GM19351 (cell line): Measurements from ENCODE around the gene PPP1R1C.
A peak's percentile ranks its signal among the peaks of the same experiment; 100 is the strongest.
"Not testable (repeated sequence)": the region's sequence is repeated elsewhere in the genome, so short reads cannot be mapped to it uniquely, and the experiment has no call there.

Experiments used
- ATAC-seq: cut with Tn5 transposase; IDR thresholded peaks from one replicate; pipeline ENCODE4 v1.9.1; 2021; ENCODE audit warnings: mild to moderate bottlenecking, moderate library complexity; ENCODE audit not compliant: unreplicated experiment

The PPP1R1C gene, protein sequence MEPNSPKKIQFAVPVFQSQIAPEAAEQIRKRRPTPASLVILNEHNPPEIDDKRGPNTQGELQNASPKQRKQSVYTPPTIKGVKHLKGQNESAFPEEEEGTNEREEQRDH

DNA sequence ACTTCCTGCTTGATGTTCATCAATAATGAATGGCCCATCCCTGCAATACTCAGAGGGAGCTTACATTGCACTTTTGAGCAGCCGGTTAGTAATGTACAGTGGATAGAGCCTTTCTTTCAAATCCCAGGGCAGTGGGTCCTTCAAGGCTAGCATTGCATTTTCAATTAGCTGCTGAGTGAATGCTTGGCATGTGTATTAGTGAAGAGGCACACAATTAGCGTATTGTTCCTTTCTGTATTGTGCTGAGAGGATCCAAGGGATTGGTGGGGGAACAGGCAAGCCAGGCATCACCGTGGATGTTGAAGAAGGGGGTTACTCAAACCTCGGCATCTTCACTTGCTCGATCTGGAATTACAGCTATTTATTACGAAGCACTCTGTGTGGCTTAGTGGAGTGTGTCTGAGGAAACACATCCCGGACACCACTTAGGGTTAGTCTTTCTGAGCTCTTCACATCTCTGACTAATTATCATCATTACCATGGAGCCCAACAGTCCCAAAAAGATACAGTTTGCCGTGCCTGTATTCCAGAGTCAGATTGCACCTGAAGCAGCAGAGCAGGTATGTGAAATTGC, at the start of gene PPP1R1C:
TSS of gene PPP1R1C (plus strand) at position 222 of the 574 bp plus-strand sequence. CDS start at position 480, 258 bp downstream.
- ATAC-seq = no peak

- no peak for ATAC-seq
Observed at GRCh38 chr2:181937473-181937872, 48.2 kb upstream of the PPP1R1C start.

- no peak for ATAC-seq
Observed at GRCh38 chr2:181943411-181944124, 42.1 kb upstream of the PPP1R1C start.

DNA sequence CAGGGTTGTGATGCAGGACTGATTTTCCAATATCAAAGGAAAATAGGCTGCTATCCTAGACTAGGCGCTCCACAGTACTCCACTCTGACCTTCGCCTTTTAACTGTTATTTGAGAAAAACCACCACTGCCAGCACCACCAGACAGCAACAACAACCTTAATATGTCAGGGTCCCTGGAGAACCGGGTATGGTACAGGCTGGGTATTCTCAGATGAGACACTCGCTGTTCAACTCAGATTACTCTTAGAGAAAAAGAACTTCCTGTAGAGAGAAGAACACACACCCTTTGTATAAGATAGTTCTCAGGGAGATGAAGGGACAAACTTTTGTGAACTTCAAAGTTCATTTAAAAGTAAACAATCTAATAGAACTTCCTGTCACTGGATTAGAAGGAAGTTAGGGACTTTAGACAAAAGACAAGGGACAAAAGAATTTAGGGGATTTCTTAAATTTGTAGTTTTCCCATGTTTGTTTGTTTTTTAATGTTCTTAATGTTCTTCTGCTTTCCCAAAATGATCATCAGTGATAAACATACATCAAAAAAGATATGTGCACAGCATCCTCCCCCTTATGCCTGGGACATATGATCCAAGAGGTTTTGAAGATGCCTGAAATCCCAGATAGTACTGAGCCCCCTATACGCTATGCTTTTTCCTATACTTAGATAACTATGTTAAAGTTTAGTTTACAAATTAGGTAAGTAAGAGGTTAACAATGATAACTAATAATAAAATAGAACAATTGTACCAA, 41.3 kb upstream of the PPP1R1C start:
- ATAC-seq = no peak

- ATAC-seq = no peak
Observed at GRCh38 chr2:181944914-181945291, 40.8 kb upstream of the PPP1R1C start.

DNA sequence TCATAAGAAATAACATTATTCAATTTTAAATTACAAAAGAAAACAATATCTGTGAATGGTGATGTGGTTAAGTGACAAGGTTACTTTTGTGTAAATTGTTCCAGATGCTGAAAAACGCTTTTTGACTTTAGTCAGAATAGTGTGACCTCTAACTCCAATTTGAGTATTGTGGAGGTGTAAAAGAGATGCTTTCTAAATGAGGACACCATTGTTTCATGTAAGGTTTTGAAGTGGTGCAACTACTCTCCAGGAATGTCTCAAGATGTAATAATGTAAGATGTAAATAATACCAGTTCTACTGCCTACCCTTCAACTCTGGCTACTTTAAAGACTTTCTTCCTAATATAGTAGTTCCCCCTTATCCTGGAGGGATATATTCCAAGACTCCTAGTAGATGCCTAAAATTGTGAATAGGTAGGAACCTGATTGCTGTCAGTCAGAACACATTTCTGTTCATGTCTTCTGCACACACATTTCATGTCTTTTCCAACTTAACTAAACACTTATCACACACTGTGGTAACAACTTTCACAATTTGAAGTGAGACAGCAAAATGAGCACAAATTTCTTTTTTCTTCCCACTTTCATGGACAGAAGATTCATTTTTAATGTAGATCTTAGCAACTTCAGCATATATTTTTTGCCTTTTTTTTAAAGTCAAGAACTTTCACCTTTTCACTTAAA, 39.1 kb upstream of the PPP1R1C start:
- ATAC-seq = no peak

DNA sequence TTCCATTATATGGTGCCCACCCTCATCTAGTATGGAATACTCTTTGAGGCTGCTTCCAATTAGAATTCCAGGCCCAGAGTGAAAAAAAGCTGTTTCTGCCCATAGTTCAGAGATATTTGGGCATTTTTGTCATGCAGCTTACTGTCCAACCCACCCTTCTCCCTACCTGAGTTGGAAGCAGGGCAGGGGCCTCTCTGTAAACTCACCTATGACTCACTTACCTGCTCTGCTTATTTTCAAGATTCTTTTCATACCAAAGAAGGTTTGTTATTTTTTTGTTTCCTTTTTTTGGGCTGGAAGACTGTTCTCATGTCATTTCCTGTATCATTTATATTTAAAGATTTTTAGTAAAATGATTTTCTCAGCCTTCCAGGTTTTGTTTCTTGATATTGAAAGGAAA, 38.4 kb upstream of the PPP1R1C start:
- ATAC-seq = no peak

DNA sequence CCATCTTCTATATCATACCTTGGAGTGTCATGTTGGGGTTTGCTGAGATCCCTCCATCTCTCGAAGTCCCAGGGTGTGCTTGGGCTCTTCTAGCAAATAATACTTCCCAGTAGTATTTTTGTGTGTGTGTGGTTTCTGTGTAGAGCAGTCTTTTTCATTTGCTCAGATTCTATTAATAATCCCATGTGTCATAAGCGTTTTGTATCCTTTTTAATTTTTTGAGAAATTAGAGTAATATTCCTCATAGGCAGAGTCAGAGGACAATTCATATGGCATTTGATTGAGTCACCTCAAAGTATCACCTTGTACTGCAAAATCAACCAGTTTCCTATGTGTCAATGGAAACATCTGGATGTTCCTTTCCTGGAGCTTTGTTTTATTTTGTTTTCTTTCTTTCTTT, 37.4 kb upstream of the PPP1R1C start:
- no peak for ATAC-seq

- ATAC-seq = no peak
Observed at GRCh38 chr2:181949047-181949446, 36.6 kb upstream of the PPP1R1C start.

DNA sequence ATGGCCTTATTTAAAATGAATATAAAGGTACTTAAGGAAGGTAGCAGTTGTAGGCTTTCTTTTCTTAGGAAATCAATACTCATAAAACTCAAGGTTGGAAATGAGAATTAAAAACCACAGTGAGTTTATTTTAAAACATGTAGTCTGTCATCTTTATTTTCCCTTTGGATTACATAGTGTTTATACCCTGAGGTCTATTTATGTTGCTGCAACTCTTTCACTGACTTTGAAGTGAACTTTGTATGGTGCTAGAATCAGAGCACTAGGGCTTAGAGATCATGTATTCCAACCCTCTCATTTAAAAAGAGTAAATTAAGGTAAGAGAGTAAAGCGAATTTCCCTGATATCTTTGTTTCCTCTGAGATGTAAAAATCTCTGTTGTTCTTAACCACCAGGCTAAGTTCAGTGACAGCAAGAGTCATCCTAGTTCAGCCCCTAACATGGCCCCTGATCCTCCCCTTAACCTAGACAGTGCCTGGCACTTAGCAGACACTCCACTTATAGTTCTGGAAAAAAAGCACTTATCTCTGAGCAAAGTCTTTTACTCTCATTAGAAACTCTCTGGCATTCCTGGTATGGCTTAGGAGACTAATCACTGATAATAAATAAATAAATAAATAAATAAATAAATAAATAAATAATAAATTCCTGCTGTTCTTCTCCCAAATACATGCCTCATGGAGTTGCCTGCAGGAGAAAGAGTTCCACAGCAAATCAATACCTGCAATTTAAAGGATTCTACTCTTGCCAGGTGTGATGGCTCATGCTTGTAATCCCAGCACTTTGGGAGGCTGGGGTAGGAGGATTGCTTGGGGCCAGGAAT, 33.0 kb upstream of the PPP1R1C start:
- no peak for ATAC-seq

- ATAC-seq = peak; percentile 89
Observed at GRCh38 chr2:181953881-181954537, 31.6 kb upstream of the PPP1R1C start.

GRCh38 chr2:181954538-181954883, 31.1 kb upstream of the PPP1R1C start:
- ATAC-seq = peak; percentile 8

- no peak for ATAC-seq
Observed at GRCh38 chr2:181955010-181955409, 30.6 kb upstream of the PPP1R1C start.

DNA sequence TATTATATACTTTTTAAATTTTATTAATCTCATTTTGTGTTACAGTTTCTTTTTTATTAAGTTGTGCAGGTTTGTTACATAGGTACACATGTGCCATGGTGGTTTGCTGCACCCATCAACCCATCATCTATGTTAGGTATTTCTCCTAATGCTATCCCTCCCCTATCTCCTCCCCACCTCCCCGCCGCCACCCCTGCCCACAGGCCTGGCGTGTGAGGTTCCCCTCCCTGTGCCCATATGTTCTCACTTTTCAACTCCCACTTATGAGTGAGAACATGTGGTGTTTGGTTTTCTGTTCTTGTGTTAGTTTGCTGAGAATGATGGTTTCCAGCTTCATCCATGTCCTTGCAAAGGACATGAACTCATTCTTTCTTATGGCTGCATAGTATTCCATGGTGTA, 29.8 kb upstream of the PPP1R1C start:
- ATAC-seq = not testable (repeated sequence)

DNA sequence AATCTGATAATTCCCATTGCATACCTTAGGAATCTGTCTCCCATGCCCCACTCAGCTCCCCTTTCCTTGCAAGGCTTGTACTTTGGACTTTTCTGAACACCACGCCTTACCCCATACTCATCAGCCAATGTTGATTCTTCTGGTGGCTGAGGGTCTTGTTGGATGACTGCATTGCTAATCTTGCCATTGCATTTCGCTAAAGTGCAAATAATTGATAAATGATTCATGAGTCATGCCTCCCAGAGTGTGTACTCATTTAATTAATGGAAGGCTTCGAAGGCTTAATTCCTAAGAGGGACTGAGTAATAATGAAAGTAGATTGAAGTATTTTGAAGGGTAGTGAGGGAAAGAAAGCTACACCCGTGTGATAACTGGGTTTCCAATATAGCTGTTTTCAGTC, 28.0 kb upstream of the PPP1R1C start:
- no peak for ATAC-seq

GRCh38 chr2:181958726-181959125, 26.9 kb upstream of the PPP1R1C start:
- no peak for ATAC-seq

- ATAC-seq = no peak
Observed at GRCh38 chr2:181959508-181959907, 26.1 kb upstream of the PPP1R1C start.

- not testable (repeated sequence) for ATAC-seq
Observed at GRCh38 chr2:181961167-181961566, 24.5 kb upstream of the PPP1R1C start.

GRCh38 chr2:181962142-181962541, 23.5 kb upstream of the PPP1R1C start:
- no peak for ATAC-seq
